ENCODE results near the gene TKTL1.
A peak's percentile ranks its signal among the peaks of the same experiment; 100 is the strongest.

GRCh38 chrX:154378799-154379568 is 83.4 kb downstream of the TKTL1 start, which contains the start of gene EMD:
- peak in 1 of 4 experiments; percentile 20 for TF ChIP-seq CTCF (IDR thresholded peaks at IDR 0.05)
- peak; percentile 84 to 94 for TF ChIP-seq POLR2A (IDR thresholded peaks at IDR 0.05)

Data from uterus (tissue), 2 donors.